Body of pancreas (tissue), 4 donors: ENCODE results near the gene ISOC2. TPM values are rescaled to one million over a fixed set of nuclear protein-coding genes. Genes with fewer than 3 reads are reported as not detected.
A peak's percentile ranks its signal among the peaks of the same experiment; 100 is the strongest.
"Not testable (repeated sequence)": the region's sequence is repeated elsewhere in the genome, so short reads cannot be mapped to it uniquely, and the experiment has no call there.

Experiments
- ATAC-seq: fragments of 150-250 bp; one replicate; pipeline ENCODE4 v1.9.1; 2016
- DNase-seq, 4 donors: peaks; one replicate each; pipeline ENCODE4 v3.0.0-alpha.2; 2019
- H3K27ac ChIP-seq, 4 donors: fragments of 200-600 bp; sonication (generic); 1 replicate in 3 of 4; 2 replicates in 1 of 4; pipeline versions ENCODE4 v1.5.1 to v1.6.1; 2016 to 2019; ENCODE audit warnings: mild to moderate bottlenecking in 1 of 4, mixed read lengths in 1 of 4, moderate library complexity in 1 of 4
- H3K27me3 ChIP-seq, 2 donors: fragments of 200-600 bp; sonication (generic); one replicate each; pipeline ENCODE4 v1.6.0; 2016; ENCODE audit warnings: mild to moderate bottlenecking in 1 of 2
- H3K36me3 ChIP-seq, 2 donors: fragments of 200-600 bp; sonication (generic); replicated peaks in 1 of 2; 2 replicates each; pipeline ENCODE4 v1.5.1; 2016; ENCODE audit warnings: low read depth in 2 of 2; ENCODE audit not compliant: insufficient read depth in 1 of 2
- H3K4me1 ChIP-seq: fragments of 200-600 bp; sonication (generic); one replicate; pipeline ENCODE4 v1.6.0; 2016
- H3K4me3 ChIP-seq, 2 donors: fragments of 200-600 bp; sonication (generic); 1 replicate in 1 of 2; 2 replicates in 1 of 2; pipeline ENCODE4 v1.5.1; 2016 to 2019
- H3K9me3 ChIP-seq, 3 donors: fragments of 200-600 bp; sonication (generic); 1 replicate in 2 of 3; 2 replicates in 1 of 3; pipeline ENCODE4 v1.5.1; 2016
- POLR2A ChIP-seq, 3 donors: fragments of 450-650 bp; IDR thresholded peaks; one replicate each; pipeline ENCODE4 v1.6.1; 2016; ENCODE audit warnings: antibody characterized with exemption in 3 of 3, mild to moderate bottlenecking in 2 of 3
- WGBS, 2 donors: methylation state at CpG; one replicate each; pipeline ENCODE4 v1.1.5; 2017; 5-methylcytosine and 5-hydroxymethylcytosine counted together
- intact Hi-C: fragments of 100-400 bp; cut with DNase I; formaldehyde crosslinking; loops from one replicate; pipeline ENCODE4 v1.15.1; 2023
- total RNA-seq, 2 donors: library from RNA; depleted of rRNA; stranded (reverse); fragments of >200 nt; gene quantifications; one replicate each; pipeline ENCODE4 v1.1.0, GENCODE V29; 2016
- TF ChIP-seq, protein P1 (sequence below), 7 experiments: fragments of 450-650 bp in 4 of 7; fragments of 200-600 bp in 3 of 7; sonication (generic) in 3 of 7; IDR thresholded peaks; one replicate each; pipeline ENCODE4 v1.5.1; 2016 to 2019; ENCODE audit warnings: antibody characterized with exemption in 7 of 7

ISOC2 gene
- total RNA-seq, 2 donors from 2014 or later: 38.4 to 75.8 TPM

DNA sequence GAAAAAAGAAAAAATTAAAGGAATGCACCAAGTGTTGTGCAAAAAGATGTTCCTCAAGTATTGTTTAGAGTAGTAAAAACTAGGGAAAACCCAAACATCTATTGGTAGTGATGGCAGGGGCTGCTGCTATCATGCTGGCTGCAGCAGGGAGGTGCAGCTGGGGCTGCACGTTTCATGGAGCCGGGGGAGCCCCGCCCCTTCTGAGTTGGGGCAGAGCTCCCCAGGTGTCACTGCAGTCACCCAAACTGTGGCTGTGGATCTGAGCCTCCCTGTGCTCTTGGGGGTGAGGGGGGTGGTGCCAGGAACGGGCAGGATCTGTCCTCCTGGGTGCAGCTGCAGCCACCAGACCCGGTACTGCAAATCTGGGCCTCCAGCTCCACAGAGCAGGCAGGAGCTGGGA, 42.3 kb downstream of the ISOC2 start:
- WGBS, 2 donors: 37 to 51% methylated on average over 3 to 5 of the region's 5 CpGs
- H3K36me3 ChIP-seq: no peaks in the 10 kb centered on the region
- H3K9me3 ChIP-seq: no peaks in the 10 kb centered on the region
- H3K4me3 ChIP-seq: no peak overlapping the region
- ATAC-seq (no peak), DNase-seq (no peak)
- no peak overlapping the region for H3K27ac ChIP-seq
- intact Hi-C loops: loop anchor here (5.0 kb wide), 1 partner anchor 282 kb away; no protein-coding TSS in a partner anchor
- TF ChIP-seq, protein P1, sequence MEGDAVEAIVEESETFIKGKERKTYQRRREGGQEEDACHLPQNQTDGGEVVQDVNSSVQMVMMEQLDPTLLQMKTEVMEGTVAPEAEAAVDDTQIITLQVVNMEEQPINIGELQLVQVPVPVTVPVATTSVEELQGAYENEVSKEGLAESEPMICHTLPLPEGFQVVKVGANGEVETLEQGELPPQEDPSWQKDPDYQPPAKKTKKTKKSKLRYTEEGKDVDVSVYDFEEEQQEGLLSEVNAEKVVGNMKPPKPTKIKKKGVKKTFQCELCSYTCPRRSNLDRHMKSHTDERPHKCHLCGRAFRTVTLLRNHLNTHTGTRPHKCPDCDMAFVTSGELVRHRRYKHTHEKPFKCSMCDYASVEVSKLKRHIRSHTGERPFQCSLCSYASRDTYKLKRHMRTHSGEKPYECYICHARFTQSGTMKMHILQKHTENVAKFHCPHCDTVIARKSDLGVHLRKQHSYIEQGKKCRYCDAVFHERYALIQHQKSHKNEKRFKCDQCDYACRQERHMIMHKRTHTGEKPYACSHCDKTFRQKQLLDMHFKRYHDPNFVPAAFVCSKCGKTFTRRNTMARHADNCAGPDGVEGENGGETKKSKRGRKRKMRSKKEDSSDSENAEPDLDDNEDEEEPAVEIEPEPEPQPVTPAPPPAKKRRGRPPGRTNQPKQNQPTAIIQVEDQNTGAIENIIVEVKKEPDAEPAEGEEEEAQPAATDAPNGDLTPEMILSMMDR (IDR thresholded peaks at IDR 0.05): no peak
- TF ChIP-seq POLR2A (IDR thresholded peaks at IDR 0.05): no peak
- no peaks in the 10 kb centered on the region for H3K4me1 ChIP-seq
- H3K27me3 ChIP-seq: no peaks in the 10 kb centered on the region

DNA sequence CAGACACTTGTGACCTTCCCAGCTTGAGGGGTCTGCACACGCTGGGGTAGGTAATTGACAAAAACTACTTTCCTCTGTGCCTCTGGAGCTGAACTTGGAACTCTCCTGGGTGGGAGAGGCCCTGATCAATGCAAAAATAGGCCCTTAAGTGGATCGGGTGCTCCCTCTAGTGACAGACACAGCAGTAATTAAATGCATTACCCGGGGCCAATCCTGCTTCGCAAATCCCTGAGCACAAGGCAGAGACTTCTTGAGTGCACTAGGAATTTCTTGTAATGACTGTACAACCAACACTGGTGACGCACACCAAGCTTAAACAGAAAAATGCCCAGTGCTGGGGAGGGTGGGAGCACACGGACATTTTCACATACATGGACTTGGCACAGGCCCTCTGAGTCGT, 43.3 kb downstream of the ISOC2 start:
- Histone ChIP-seq H3K36me3 (no peaks in the 10 kb centered on the region), H3K4me1 (no peaks in the 10 kb centered on the region), H3K27me3 (no peaks in the 10 kb centered on the region), H3K27ac (no peak overlapping the region), H3K4me3 (no peak overlapping the region), H3K9me3 (no peaks in the 10 kb centered on the region)
- TF ChIP-seq, protein P1 (IDR thresholded peaks at IDR 0.05): peak; percentile 42 to 82 (median 76)
- no peak for TF ChIP-seq POLR2A (IDR thresholded peaks at IDR 0.05)
- DNase-seq: peak; percentile 59 to 75 (median 67)
- intact Hi-C loops: loop anchor here (5.0 kb wide), 1 partner anchor 281 kb away; no protein-coding TSS in a partner anchor
- 0 to 22% methylated on average over 2 to 7 of the region's 7 CpGs for WGBS, 2 donors
- peak; percentile 82 for ATAC-seq

DNA sequence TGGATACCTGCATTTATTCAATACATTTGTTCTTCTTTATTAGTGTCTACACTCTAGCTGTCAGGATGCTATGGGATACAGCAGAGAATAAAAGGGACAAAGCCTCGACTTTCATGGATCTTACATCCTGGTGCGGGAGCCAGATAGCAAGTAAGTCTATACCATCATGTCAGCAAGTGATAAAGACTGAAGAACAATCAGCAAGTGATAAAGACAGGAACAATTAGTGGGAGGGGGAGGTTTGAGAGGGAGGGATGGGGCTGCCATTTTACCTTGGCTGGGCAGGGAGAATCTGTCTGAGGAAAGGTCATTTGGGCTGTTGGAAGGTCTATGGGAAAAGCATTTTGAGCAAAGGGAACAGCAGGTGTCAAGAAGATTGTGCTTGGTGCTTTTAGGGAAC, 51.3 kb downstream of the ISOC2 start:
- H3K9me3 ChIP-seq: no peaks in the 10 kb centered on the region
- H3K4me3 ChIP-seq: no peak overlapping the region
- H3K27ac ChIP-seq: no peak overlapping the region
- WGBS, 2 donors: 93 to 95% methylated on average over 2 of the region's 2 CpGs
- H3K27me3 ChIP-seq: no peaks in the 10 kb centered on the region
- no peak for DNase-seq
- no peaks in the 10 kb centered on the region for H3K36me3 ChIP-seq
- intact Hi-C loops: no loop called here
- H3K4me1 ChIP-seq: peaks cover 13% of the 10 kb centered on the region
- TF ChIP-seq, protein P1 (IDR thresholded peaks at IDR 0.05): no peak
- TF ChIP-seq POLR2A (IDR thresholded peaks at IDR 0.05): no peak
- no peak for ATAC-seq

DNA sequence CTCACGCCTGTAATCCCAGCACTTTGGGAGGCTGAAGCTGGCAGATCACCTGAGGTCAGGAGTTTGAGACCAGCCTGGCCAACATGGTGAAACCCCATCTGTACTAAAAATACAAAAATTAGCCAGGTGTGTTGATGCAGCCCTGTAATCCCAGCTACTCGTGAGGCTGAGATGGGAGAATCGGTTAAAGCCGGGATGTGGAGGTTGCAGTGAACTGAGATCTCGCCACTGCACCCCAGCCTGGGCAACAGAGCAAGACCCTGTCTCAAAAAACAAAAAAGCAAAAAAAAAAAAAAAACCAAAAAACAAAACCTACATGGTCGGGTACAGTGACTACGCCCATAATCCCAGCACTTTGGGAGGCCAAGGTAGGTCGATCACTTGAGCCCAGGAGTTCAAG, 52.3 kb downstream of the ISOC2 start:
- ATAC-seq, DNase-seq, H3K9me3 ChIP-seq, intact Hi-C loops, H3K27ac ChIP-seq, H3K36me3 ChIP-seq, H3K27me3 ChIP-seq, H3K4me3 ChIP-seq: not testable (repeated sequence)
- 87 to 95% methylated on average over 7 to 8 of the region's 8 CpGs for WGBS, 2 donors
- H3K4me1 ChIP-seq: peaks cover 13% of the 10 kb centered on the region

DNA sequence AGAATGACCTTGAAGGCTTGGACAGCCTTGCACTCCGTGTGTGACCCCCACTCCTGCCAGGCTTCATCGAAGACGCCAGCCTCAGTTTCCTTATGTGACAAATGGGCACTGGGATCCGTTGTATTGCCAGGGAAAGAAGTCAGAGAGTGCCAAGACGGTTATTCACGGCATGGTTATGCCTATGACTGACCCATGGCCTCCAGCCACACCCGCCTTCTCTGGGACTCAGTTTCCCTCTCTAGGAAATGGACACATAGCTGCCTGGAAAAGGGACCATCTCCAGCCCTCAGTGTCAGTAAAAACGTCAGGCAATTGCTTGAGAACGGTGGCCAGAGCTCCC, 52.9 kb downstream of the ISOC2 start:
- TF ChIP-seq POLR2A (IDR thresholded peaks at IDR 0.05): no peak
- TF ChIP-seq, protein P1 (IDR thresholded peaks at IDR 0.05): peak in 1 of 7 experiments; percentile 5
- H3K9me3 ChIP-seq: no peaks in the 10 kb centered on the region
- intact Hi-C loops: no loop called here
- H3K27ac ChIP-seq: peak overlapping the region; percentile 93 to 100 (median 98)
- no peak for ATAC-seq
- peaks cover 13% of the 10 kb centered on the region for H3K4me1 ChIP-seq
- no peaks in the 10 kb centered on the region for H3K27me3 ChIP-seq
- no peak for DNase-seq
- no peaks in the 10 kb centered on the region for H3K36me3 ChIP-seq
- no peak overlapping the region for H3K4me3 ChIP-seq
- WGBS, 2 donors: 53 to 57% methylated on average over 9 of the region's 9 CpGs
